HTR-8/SVneo (cell line): Measurements from ENCODE around the gene SMR3B.

Experiments
- DNase-seq: peaks from one replicate; pipeline ENCODE4 v3.0.0; 2011; ENCODE audit warnings: low spot score, mixed read lengths; ENCODE audit not compliant: insufficient read length
- FAIRE-seq: peaks from 2 replicates; lab custom pipeline; 2011; peaks lifted over from hg19 to GRCh38; lab: Jason Lieb, UNC

The SMR3B gene

GRCh38 chr4:70382691-70383181, at the start of gene SMR3B:
SMR3B (plus strand) TSS chr4:70383131; CDS start chr4:70384511, 1,380 bp downstream.
- no peak for DNase-seq

GRCh38 chr4:70334681-70335080, 48.2 kb upstream of the SMR3B start, which contains the start of gene CABS1:
CABS1 (plus strand) TSS chr4:70334981; CDS start chr4:70335040, 59 bp downstream.
- FAIRE-seq: no peak
- no peak for DNase-seq

More at GRCh38 chr4:70382691-70383181, at the start of gene SMR3B:
- FAIRE-seq: no peak

DNA sequence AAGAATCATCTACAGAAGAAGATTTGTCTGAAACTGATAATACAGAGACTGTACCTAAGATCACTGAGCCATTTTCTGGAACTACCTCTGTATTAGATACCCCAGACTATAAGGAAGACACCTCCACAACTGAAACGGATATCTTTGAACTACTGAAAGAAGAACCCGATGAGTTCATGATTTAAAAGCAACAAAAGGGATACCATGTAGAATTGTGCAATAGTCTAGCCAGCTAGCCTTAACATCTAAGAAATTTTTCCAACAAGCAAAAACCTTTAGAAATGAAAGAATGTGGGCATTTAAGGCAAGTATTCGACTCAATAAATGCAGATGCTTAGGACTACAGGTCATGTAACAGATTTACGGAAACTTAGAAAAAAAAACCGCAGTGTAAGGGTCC, 46.9 kb upstream of the SMR3B start:
- FAIRE-seq (no peak), DNase-seq (no peak)

GRCh38 chr4:70337886-70338420, 45.0 kb upstream of the SMR3B start:
- no peak for DNase-seq
- FAIRE-seq: no peak

- FAIRE-seq (no peak), DNase-seq (no peak)
These were observed 26.7 kb upstream of the SMR3B start for GRCh38 chr4:70356185-70356584.

DNA sequence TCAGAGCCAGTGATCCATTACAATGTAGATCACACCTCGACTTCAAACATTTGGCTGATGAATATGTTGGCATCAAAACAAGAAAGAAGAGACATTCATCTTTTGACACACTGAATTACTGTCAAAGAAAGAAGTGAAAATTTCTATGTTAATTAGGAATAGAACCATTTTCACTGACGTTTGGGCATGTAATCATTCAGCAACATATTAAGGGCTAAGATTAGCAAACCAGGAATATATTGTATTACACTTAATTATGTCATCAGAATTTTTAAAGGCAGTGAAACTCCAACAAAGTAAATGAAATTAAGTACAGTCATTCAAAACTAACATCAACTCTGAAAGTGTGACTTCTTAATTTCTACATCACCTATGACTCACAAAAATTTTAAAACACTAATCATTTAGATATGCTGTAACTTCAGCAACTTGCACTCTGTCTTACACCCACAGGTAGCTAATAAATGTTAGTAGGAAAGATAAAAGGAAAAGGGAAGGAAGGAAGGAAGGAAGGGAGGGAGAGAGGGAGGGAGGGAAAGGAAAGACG, 23.7 kb upstream of the SMR3B start:
- FAIRE-seq (no peak), DNase-seq (no peak)

DNA sequence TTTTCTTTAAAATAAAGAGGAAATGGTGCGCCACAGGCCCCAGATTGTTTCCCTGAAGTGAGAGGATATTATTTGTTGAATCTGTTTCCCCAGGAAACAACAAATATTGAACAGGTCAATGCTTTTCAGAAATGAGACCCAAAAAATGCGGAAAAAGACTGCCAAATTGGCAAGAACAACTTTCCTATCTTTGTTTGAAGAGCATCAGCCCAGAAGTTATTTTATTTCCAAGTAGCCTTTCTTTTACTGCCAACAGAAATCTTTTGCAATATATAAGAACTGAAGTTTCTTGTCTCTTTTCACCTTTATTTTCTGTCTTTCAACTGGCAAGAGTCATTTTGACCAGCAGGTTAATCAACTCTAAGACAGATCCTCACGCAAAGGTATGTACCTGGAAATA, 22.5 kb upstream of the SMR3B start, which contains the start of gene SMR3A:
Gene SMR3A (plus strand): TSS at position 301 of the 400 bp plus-strand sequence. CDS start 1,356 bp downstream, outside the sequence.
- no peak for DNase-seq
- no peak for FAIRE-seq

GRCh38 chr4:70364002-70364401, 18.9 kb upstream of the SMR3B start:
- DNase-seq (no peak), FAIRE-seq (no peak)

DNA sequence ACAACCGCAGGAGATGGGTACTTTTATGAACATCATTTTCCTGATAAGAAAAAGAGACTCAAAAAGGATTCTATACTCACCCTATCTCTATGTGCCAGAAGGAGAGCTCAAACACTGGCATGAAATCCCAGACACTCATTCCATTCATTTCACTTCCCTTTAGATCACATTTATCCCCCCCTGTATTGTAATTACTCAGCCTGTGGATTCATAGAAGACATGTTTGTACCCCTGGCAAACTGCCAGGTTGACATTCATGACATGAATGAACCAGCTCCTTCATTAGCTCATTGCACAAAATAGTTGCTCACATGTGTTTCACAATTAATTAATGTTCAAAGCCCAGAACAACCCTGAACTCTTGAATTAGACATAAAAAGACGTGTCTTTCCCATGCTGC, 17.5 kb upstream of the SMR3B start:
- FAIRE-seq (no peak), DNase-seq (no peak)

DNA sequence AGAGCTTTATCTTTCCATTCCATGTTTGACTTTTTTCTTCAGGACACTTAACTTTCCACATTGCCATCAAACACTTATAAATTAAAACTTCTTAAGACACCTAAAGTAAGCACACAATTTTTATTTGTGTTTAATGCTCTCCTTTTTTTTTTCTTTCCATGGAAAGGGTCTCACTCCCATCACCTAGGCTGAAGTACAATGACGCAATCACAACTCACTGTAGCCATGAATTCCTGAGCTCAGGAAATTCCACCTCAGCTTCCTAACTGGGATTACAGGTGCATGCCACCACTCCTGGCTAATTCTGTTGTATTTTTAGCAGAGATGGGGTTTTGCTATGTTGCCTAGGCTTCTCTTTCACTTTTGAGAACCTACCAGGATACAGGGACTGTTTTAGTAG, 15.1 kb upstream of the SMR3B start:
- DNase-seq (no peak), FAIRE-seq (no peak)

DNA sequence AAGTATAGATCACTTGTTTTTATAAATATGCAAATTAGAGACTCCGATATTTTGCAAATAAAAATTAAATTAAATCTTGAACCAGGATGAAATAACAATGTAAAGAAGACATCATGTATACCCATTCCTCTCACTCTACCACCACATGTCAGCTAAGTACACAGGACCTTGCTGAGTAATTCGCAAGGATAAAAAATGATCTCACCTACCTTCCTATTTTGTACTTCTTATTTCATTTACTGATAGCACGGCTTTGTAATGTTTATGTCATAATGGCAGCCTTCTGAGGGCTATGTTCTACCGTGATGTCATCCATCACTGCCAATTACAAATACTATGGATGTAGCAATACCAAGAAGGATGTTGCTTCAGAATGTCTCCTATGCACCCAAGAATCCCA, 10.9 kb upstream of the SMR3B start:
- FAIRE-seq (no peak), DNase-seq (no peak)

- DNase-seq (no peak), FAIRE-seq (no peak)
These were observed 10.2 kb upstream of the SMR3B start for GRCh38 chr4:70372760-70373159.

- DNase-seq (no peak), FAIRE-seq (no peak)
These were observed 2.4 kb upstream of the SMR3B start for GRCh38 chr4:70380578-70380977.

DNA sequence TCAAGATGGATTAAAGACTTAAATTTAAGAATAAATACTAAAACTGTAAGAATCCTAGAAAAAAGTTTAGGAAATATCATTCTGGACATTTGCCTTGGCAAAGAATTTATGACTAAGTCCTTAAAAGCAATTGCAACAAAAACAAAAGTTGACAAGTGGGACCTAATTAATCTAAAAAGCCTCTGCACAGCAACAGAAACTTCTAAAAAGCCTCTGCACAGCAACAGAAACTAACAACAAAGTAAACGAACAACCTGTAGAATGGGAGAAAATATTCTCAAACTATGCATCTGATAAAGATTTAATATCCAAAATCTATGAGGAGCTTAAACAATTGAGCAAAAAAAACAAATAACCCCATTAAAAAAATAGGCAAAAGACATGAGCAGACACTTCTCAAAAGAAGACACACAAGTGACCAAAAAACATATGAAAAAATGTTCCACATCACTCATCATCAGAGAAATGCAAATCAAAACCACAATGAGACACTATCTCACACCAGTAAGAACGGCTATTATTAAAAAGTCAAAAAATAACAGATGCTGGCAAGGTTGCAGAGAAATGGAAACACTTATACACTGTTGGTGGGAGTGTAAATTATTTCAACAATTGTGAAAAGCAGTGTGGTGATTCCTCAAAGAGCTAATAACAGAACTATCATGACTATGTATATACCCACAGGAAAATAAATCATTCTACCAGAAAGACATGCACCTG, 9.3 kb downstream of the SMR3B start:
- FAIRE-seq: no peak

GRCh38 chr4:70397580-70397979, 14.6 kb downstream of the SMR3B start, which contains the start of gene OPRPN:
OPRPN (plus strand) TSS chr4:70397940; CDS start chr4:70399286, 1,346 bp downstream.
- no peak for FAIRE-seq
- no peak for DNase-seq

More for the DNA sequence above, 9.3 kb downstream of the SMR3B start:
- no peak for DNase-seq

DNA sequence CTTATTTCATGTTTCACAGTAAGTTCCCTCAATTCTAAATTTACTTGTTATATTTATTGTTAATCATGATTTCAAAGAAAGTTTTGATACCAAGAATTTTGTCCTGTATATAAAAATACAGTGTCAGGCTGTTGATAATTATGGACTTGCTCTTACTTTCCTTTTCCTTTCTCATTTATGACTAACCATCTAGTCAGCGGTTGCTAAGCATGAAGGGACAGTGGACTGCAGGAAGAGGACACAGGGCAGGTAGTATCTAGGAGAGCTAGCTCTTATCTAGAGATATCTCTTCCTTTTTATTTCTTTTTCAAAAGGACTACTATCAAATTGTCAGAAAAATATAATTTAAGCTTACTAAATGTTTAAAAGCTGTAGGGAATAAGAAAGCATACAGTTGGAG, 16.4 kb downstream of the SMR3B start:
- FAIRE-seq: no peak
- no peak for DNase-seq

GRCh38 chr4:70402762-70403161, 19.8 kb downstream of the SMR3B start:
- DNase-seq (no peak), FAIRE-seq (no peak)

- DNase-seq: no peak
- no peak for FAIRE-seq
These were observed 22.8 kb downstream of the SMR3B start for GRCh38 chr4:70405765-70406164.

DNA sequence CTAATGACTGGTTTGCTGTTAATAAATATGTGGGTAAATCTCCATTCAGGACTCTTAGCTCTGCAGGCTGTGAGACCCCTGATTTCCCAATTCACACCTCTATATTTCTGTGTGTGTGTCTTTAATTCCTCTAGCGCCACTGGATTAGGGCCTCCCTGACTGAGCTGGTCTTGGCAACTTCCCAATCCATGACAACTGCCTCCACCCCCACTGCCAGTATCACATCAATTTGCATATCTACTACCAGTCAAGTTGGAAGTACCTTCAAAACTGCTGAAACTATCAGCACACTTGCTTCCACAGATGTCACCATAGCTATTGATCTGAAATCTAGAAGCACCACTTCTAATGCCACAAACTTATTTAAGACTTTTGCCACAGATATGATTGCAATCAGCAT, 42.4 kb downstream of the SMR3B start:
- FAIRE-seq (no peak), DNase-seq (no peak)

- no peak for DNase-seq
These were observed 43.9 kb downstream of the SMR3B start for GRCh38 chr4:70426789-70427188.

GRCh38 chr4:70437197-70437596, 54.3 kb downstream of the SMR3B start:
- no peak for DNase-seq
- no peak for FAIRE-seq

More at GRCh38 chr4:70426789-70427188, 43.9 kb downstream of the SMR3B start:
- no peak for FAIRE-seq
